Measurements from ENCODE around the gene PCED1B.

GRCh38 chr12:47281667-47282171 is 202.3 kb downstream of the PCED1B start:
- TF ChIP-seq EZH2phosphoT487 (IDR thresholded peaks at IDR 0.05; ENCODE audit: low read depth, severe bottlenecking, unreplicated experiment) (no peak), EZH2 (IDR thresholded peaks at IDR 0.05; ENCODE audit: borderline replicate concordance) (no peak)
- TF ChIP-seq, protein P1, sequence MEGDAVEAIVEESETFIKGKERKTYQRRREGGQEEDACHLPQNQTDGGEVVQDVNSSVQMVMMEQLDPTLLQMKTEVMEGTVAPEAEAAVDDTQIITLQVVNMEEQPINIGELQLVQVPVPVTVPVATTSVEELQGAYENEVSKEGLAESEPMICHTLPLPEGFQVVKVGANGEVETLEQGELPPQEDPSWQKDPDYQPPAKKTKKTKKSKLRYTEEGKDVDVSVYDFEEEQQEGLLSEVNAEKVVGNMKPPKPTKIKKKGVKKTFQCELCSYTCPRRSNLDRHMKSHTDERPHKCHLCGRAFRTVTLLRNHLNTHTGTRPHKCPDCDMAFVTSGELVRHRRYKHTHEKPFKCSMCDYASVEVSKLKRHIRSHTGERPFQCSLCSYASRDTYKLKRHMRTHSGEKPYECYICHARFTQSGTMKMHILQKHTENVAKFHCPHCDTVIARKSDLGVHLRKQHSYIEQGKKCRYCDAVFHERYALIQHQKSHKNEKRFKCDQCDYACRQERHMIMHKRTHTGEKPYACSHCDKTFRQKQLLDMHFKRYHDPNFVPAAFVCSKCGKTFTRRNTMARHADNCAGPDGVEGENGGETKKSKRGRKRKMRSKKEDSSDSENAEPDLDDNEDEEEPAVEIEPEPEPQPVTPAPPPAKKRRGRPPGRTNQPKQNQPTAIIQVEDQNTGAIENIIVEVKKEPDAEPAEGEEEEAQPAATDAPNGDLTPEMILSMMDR (IDR thresholded peaks at IDR 0.05; ENCODE audit: poor library complexity), result no peak
